Activated CD4-positive, alpha-beta T cell treated with anti-CD3 and anti-CD28 coated beads, Interleukin-2, amount 10 ng/mL, durations not matched to agents 24 days and 14 days (primary cell): Measurements from ENCODE around the gene ZNHIT1. TPM values are rescaled to one million over a fixed set of nuclear protein-coding genes. Genes with fewer than 3 reads are reported as not detected.

Experiments used
- DNase-seq: peaks from one replicate; pipeline ENCODE4 v3.0.0; 2022
- H3K27ac Mint-ChIP-seq: one replicate; pipeline ENCODE4 v1.8.0; 2022; ENCODE audit warnings: mild to moderate bottlenecking, mixed read lengths
- H3K27me3 Mint-ChIP-seq: one replicate; pipeline ENCODE4 v1.8.0; 2022; ENCODE audit warnings: mixed read lengths
- H3K36me3 Mint-ChIP-seq: one replicate; pipeline ENCODE4 v1.8.0; 2022; ENCODE audit warnings: low read depth, mild to moderate bottlenecking, mixed read lengths
- H3K4me1 Mint-ChIP-seq: one replicate; pipeline ENCODE4 v1.8.0; 2021; ENCODE audit warnings: mixed read lengths
- H3K4me3 Mint-ChIP-seq: one replicate; pipeline ENCODE4 v1.8.0; 2022; ENCODE audit warnings: mild to moderate bottlenecking, moderate library complexity, mixed read lengths
- H3K9me3 Mint-ChIP-seq: one replicate; pipeline ENCODE4 v1.8.0; 2021; ENCODE audit warnings: mixed read lengths
- intact Hi-C: fragments of 100-400 bp; cut with micrococcal nuclease; formaldehyde crosslinking; loops from one replicate; pipeline ENCODE4 v1.15.1; 2023
- total RNA-seq: library from RNA; stranded (reverse); gene quantifications from 2 replicates; pipeline ENCODE4 v1.2.3, GENCODE V29; 2022

Gene ZNHIT1
- 53.8 and 54.2 TPM in 2 replicates for total RNA-seq

- Mint-ChIP-seq H3K4me1 (peaks cover 37% of the 10 kb centered on the region), H3K4me3 (peak within 1 kb of the TSS; percentile 99), H3K27me3 (no peaks in the 10 kb centered on the region), H3K27ac (peak within 1 kb of the TSS; percentile 91), H3K36me3 (peaks cover 32% of the 10 kb centered on the region), H3K9me3 (no peaks in the 10 kb centered on the region)
- peak; percentile 98 for DNase-seq
- intact Hi-C loops: loop anchor here (1.0 to 10.0 kb wide), 3 partner anchors 27 to 67 kb away; no protein-coding TSS in a partner anchor
Measured at GRCh38 chr7:101217388-101218235, at the start of gene ZNHIT1, which contains the start of gene PLOD3. TSS of gene ZNHIT1 (plus strand) at chr7:101218165. CDS start at chr7:101218196, 31 bp downstream. TSS of gene PLOD3 (minus strand) at chr7:101217581. CDS start at chr7:101217274, 307 bp downstream.

- intact Hi-C loops: loop anchor here (5.0 kb wide), 1 partner anchor 276 kb away; no protein-coding TSS in a partner anchor
- DNase-seq: no peak
- peaks cover 4% of the 10 kb centered on the region for H3K9me3 Mint-ChIP-seq
- peaks cover 1% of the 10 kb centered on the region for H3K36me3 Mint-ChIP-seq
- H3K4me1 Mint-ChIP-seq: peaks cover 58% of the 10 kb centered on the region
- peak overlapping the region; percentile 62 for H3K4me3 Mint-ChIP-seq
- H3K27ac Mint-ChIP-seq: peak overlapping the region; percentile 70
- peaks cover 74% of the 10 kb centered on the region for H3K27me3 Mint-ChIP-seq
Measured at GRCh38 chr7:101168412-101169049, 49.4 kb upstream of the ZNHIT1 start.

- H3K27ac Mint-ChIP-seq: peak overlapping the region; percentile 62
- peaks cover 4% of the 10 kb centered on the region for H3K9me3 Mint-ChIP-seq
- H3K4me1 Mint-ChIP-seq: peaks cover 62% of the 10 kb centered on the region
- peaks cover 80% of the 10 kb centered on the region for H3K27me3 Mint-ChIP-seq
- intact Hi-C loops: loop anchor here (5.0 kb wide), 1 partner anchor 277 kb away; no protein-coding TSS in a partner anchor
- H3K36me3 Mint-ChIP-seq: peaks cover 1% of the 10 kb centered on the region
- H3K4me3 Mint-ChIP-seq: peak overlapping the region; percentile 65
- DNase-seq: no peak
Measured at GRCh38 chr7:101169110-101169837, 48.7 kb upstream of the ZNHIT1 start.

- intact Hi-C loops: loop anchor here (1.0 to 10.0 kb wide), 3 partner anchors 26 to 278 kb away; no protein-coding TSS in a partner anchor
- peak overlapping the region; percentile 65 for H3K4me3 Mint-ChIP-seq
- peaks cover 80% of the 10 kb centered on the region for H3K27me3 Mint-ChIP-seq
Measured at GRCh38 chr7:101169838-101170551, 48.0 kb upstream of the ZNHIT1 start.

GRCh38 chr7:101170617-101171441 is 47.1 kb upstream of the ZNHIT1 start:
- DNase-seq: peak; percentile 68
- peaks cover 80% of the 10 kb centered on the region for H3K27me3 Mint-ChIP-seq
- no peaks in the 10 kb centered on the region for H3K9me3 Mint-ChIP-seq
- H3K27ac Mint-ChIP-seq: peak overlapping the region; percentile 11
- H3K36me3 Mint-ChIP-seq: no peaks in the 10 kb centered on the region
- intact Hi-C loops: loop anchor here (1.0 to 10.0 kb wide), 2 partner anchors 27 to 134 kb away; no protein-coding TSS in a partner anchor
- H3K4me3 Mint-ChIP-seq: peak overlapping the region; percentile 34
- peaks cover 54% of the 10 kb centered on the region for H3K4me1 Mint-ChIP-seq

More at GRCh38 chr7:101169838-101170551, 48.0 kb upstream of the ZNHIT1 start:
- H3K36me3 Mint-ChIP-seq: peaks cover 1% of the 10 kb centered on the region
- DNase-seq: peak; percentile 96
- H3K9me3 Mint-ChIP-seq: peaks cover 4% of the 10 kb centered on the region
- peak overlapping the region; percentile 43 for H3K27ac Mint-ChIP-seq
- H3K4me1 Mint-ChIP-seq: peaks cover 59% of the 10 kb centered on the region

- H3K4me3 Mint-ChIP-seq: peak overlapping the region; percentile 34
Measured at GRCh38 chr7:101171442-101171837, 46.5 kb upstream of the ZNHIT1 start.

GRCh38 chr7:101172005-101172853 is 45.7 kb upstream of the ZNHIT1 start:
- no peak overlapping the region for H3K27ac Mint-ChIP-seq
- intact Hi-C loops: loop anchor here (10.0 kb wide), 1 partner anchor 133 kb away; no protein-coding TSS in a partner anchor
- no peaks in the 10 kb centered on the region for H3K9me3 Mint-ChIP-seq
- H3K36me3 Mint-ChIP-seq: no peaks in the 10 kb centered on the region
- no peak for DNase-seq
- H3K27me3 Mint-ChIP-seq: peaks cover 84% of the 10 kb centered on the region
- peaks cover 44% of the 10 kb centered on the region for H3K4me1 Mint-ChIP-seq
- peak overlapping the region; percentile 34 for H3K4me3 Mint-ChIP-seq

More at GRCh38 chr7:101171442-101171837, 46.5 kb upstream of the ZNHIT1 start:
- H3K36me3 Mint-ChIP-seq: no peaks in the 10 kb centered on the region
- intact Hi-C loops: loop anchor here (10.0 kb wide), 1 partner anchor 133 kb away; no protein-coding TSS in a partner anchor
- peaks cover 49% of the 10 kb centered on the region for H3K4me1 Mint-ChIP-seq
- no peaks in the 10 kb centered on the region for H3K9me3 Mint-ChIP-seq
- DNase-seq: no peak
- peaks cover 82% of the 10 kb centered on the region for H3K27me3 Mint-ChIP-seq
- peak overlapping the region; percentile 71 for H3K27ac Mint-ChIP-seq

GRCh38 chr7:101172854-101173751 is 44.9 kb upstream of the ZNHIT1 start:
- Mint-ChIP-seq H3K36me3 (no peaks in the 10 kb centered on the region), H3K27ac (peak overlapping the region; percentile 58), H3K9me3 (no peaks in the 10 kb centered on the region), H3K4me1 (peaks cover 38% of the 10 kb centered on the region), H3K27me3 (peaks cover 84% of the 10 kb centered on the region), H3K4me3 (peak overlapping the region; percentile 37)
- intact Hi-C loops: loop anchor here (10.0 kb wide), 1 partner anchor 132 kb away; no protein-coding TSS in a partner anchor
- DNase-seq: no peak

GRCh38 chr7:101173752-101174244 is 44.2 kb upstream of the ZNHIT1 start:
- Mint-ChIP-seq H3K4me3 (peak overlapping the region; percentile 41), H3K4me1 (peaks cover 34% of the 10 kb centered on the region), H3K27ac (no peak overlapping the region), H3K27me3 (peaks cover 83% of the 10 kb centered on the region), H3K9me3 (no peaks in the 10 kb centered on the region), H3K36me3 (no peaks in the 10 kb centered on the region)
- peak; percentile 94 for DNase-seq
- intact Hi-C loops: loop anchor here (1.0 to 10.0 kb wide), 2 partner anchors 8 to 131 kb away; partner anchors contain the start of gene VGF

- no peak for DNase-seq
- Mint-ChIP-seq H3K36me3 (no peaks in the 10 kb centered on the region), H3K4me1 (peaks cover 32% of the 10 kb centered on the region), H3K4me3 (peak overlapping the region; percentile 41), H3K27me3 (peaks cover 84% of the 10 kb centered on the region), H3K27ac (no peak overlapping the region), H3K9me3 (no peaks in the 10 kb centered on the region)
- intact Hi-C loops: loop anchor here (1.0 to 10.0 kb wide), 2 partner anchors 9 to 130 kb away; partner anchors contain the start of gene VGF
Measured at GRCh38 chr7:101174322-101174854, 43.6 kb upstream of the ZNHIT1 start.
